Activated naive CD8-positive, alpha-beta T cell treated with anti-CD3 and anti-CD28 coated beads for 36 hours (primary cell): ENCODE measurements around the gene USP38. TPM values are rescaled to one million over a fixed set of nuclear protein-coding genes. Genes with fewer than 3 reads are reported as not detected.
"Not testable (repeated sequence)": the region's sequence is repeated elsewhere in the genome, so short reads cannot be mapped to it uniquely, and the experiment has no call there.

ENCODE experiments used
- DNase-seq: peaks from one replicate; pipeline ENCODE4 v3.0.0; 2021
- H3K27ac Mint-ChIP-seq: one replicate; pipeline ENCODE4 v1.8.0; 2022; ENCODE audit warnings: mild to moderate bottlenecking, moderate library complexity, mixed read lengths
- H3K27me3 Mint-ChIP-seq: one replicate; pipeline ENCODE4 v1.8.0; 2022; ENCODE audit warnings: mild to moderate bottlenecking, mixed read lengths
- H3K36me3 Mint-ChIP-seq: one replicate; pipeline ENCODE4 v1.8.0; 2021; ENCODE audit warnings: mild to moderate bottlenecking, mixed read lengths
- H3K4me1 Mint-ChIP-seq: one replicate; pipeline ENCODE4 v1.8.0; 2021; ENCODE audit warnings: mixed read lengths
- H3K4me3 Mint-ChIP-seq: one replicate; pipeline ENCODE4 v1.8.0; 2022; ENCODE audit warnings: mild to moderate bottlenecking, moderate library complexity, mixed read lengths
- H3K9me3 Mint-ChIP-seq: one replicate; pipeline ENCODE4 v1.8.0; 2022; ENCODE audit warnings: mixed read lengths
- total RNA-seq, 2 experiments: library from RNA; stranded (reverse); gene quantifications; one replicate each; pipeline ENCODE4 v1.2.3, GENCODE V29; 2021

The USP38 gene
- 10 to 100 TPM; 22.7 to 23.1 TPM for total RNA-seq

GRCh38 chr4:143184503-143185252, at the start of gene USP38:
Gene USP38 (plus strand): TSS chr4:143184917. CDS start chr4:143185451, 534 bp downstream.
- Mint-ChIP-seq H3K4me3 (peak within 1 kb of the TSS; percentile 86), H3K4me1 (peaks cover 38% of the 10 kb centered on the region), H3K36me3 (peaks cover 49% of the 10 kb centered on the region), H3K27me3 (no peaks in the 10 kb centered on the region), H3K27ac (peak within 1 kb of the TSS; percentile 96), H3K9me3 (no peaks in the 10 kb centered on the region)
- peak; percentile 90 for DNase-seq

DNA sequence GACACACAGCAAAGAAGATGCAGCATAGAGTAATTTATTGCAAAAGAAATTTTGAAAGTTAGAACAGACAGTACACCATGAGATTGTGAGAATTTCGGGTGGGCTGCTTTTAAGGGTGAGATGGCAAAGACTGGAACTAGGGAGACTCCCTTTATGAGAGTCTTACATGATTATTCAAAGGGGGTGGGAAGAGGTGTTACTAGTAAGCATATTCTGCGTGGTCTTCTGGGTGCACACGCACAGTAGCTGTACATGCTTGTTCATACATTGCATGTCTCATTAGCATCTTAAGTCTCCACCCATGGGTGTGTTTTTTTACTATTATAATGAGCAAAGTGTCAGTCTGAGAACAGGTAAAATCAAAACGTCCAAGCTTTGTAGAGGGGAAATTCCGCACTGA, 49.4 kb upstream of the USP38 start:
- no peak overlapping the region for H3K4me3 Mint-ChIP-seq
- H3K4me1 Mint-ChIP-seq = no peaks in the 10 kb centered on the region
- no peaks in the 10 kb centered on the region for H3K27me3 Mint-ChIP-seq
- H3K9me3 Mint-ChIP-seq = no peaks in the 10 kb centered on the region
- H3K27ac Mint-ChIP-seq = no peak overlapping the region
- DNase-seq = no peak
- no peaks in the 10 kb centered on the region for H3K36me3 Mint-ChIP-seq

DNA sequence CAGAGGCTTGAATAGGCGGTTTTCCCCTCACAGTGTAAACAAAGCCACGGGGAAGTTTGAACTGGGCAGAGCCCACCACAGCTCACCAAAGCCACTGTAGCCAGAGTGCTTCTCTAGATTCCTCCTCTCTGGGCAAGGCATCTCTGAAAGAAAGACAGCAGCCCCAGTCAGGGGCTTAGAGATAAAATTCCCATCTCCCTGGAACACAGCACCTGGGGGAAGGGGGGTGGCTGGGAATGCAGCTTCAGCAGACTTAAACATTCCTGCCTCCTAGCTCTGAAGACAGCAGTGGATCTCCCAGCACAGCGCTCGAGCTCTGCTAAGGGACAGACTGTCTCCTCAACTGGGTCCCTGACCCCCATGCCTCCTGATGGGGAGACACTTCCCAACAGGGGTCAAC, 44.0 kb upstream of the USP38 start:
- DNase-seq = no peak
- peaks cover 9% of the 10 kb centered on the region for H3K36me3 Mint-ChIP-seq
- peaks cover 32% of the 10 kb centered on the region for H3K9me3 Mint-ChIP-seq
- H3K4me1 Mint-ChIP-seq = no peaks in the 10 kb centered on the region
- no peaks in the 10 kb centered on the region for H3K27me3 Mint-ChIP-seq
- no peak overlapping the region for H3K4me3 Mint-ChIP-seq
- H3K27ac Mint-ChIP-seq = no peak overlapping the region

GRCh38 chr4:143148521-143148920, 36.2 kb upstream of the USP38 start:
- Mint-ChIP-seq H3K27ac (no peak overlapping the region), H3K27me3 (no peaks in the 10 kb centered on the region), H3K4me3 (no peak overlapping the region), H3K4me1 (no peaks in the 10 kb centered on the region), H3K9me3 (peaks cover 62% of the 10 kb centered on the region), H3K36me3 (peaks cover 3% of the 10 kb centered on the region)
- DNase-seq = no peak

- no peak overlapping the region for H3K4me3 Mint-ChIP-seq
- H3K27ac Mint-ChIP-seq = no peak overlapping the region
- no peaks in the 10 kb centered on the region for H3K27me3 Mint-ChIP-seq
Observed at GRCh38 chr4:143156853-143157252, 27.9 kb upstream of the USP38 start.

DNA sequence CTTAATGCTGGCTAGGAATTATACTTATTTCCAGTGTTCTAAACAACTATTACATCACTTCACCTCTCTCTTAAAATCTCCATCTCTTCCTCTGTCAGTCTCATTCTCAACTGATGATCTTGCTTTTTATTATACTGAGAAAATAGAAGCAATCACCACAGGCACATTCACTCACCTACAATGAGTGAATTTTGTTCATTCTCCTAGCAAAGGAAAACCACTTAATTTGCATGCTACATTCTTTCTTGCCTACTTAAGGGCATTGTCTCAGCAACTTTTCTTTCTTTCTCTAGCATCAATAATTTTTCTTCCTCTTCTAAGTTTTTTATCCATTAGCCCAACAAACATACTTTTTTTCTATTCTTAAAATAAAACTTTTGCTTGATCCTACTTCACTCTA, 21.1 kb upstream of the USP38 start:
- H3K27ac Mint-ChIP-seq = no peak overlapping the region
- H3K36me3 Mint-ChIP-seq = peaks cover 13% of the 10 kb centered on the region
- DNase-seq = no peak
- peaks cover 3% of the 10 kb centered on the region for H3K9me3 Mint-ChIP-seq
- no peaks in the 10 kb centered on the region for H3K4me1 Mint-ChIP-seq
- H3K4me3 Mint-ChIP-seq = no peak overlapping the region
- no peaks in the 10 kb centered on the region for H3K27me3 Mint-ChIP-seq

More at GRCh38 chr4:143156853-143157252, 27.9 kb upstream of the USP38 start:
- Mint-ChIP-seq H3K36me3 (peaks cover 15% of the 10 kb centered on the region), H3K9me3 (peaks cover 39% of the 10 kb centered on the region), H3K4me1 (no peaks in the 10 kb centered on the region)
- no peak for DNase-seq

GRCh38 chr4:143166722-143167121, 18.0 kb upstream of the USP38 start:
- H3K4me3 Mint-ChIP-seq, H3K27ac Mint-ChIP-seq, DNase-seq, H3K4me1 Mint-ChIP-seq, H3K27me3 Mint-ChIP-seq, H3K9me3 Mint-ChIP-seq: not testable (repeated sequence)
- H3K36me3 Mint-ChIP-seq = peaks cover 13% of the 10 kb centered on the region

DNA sequence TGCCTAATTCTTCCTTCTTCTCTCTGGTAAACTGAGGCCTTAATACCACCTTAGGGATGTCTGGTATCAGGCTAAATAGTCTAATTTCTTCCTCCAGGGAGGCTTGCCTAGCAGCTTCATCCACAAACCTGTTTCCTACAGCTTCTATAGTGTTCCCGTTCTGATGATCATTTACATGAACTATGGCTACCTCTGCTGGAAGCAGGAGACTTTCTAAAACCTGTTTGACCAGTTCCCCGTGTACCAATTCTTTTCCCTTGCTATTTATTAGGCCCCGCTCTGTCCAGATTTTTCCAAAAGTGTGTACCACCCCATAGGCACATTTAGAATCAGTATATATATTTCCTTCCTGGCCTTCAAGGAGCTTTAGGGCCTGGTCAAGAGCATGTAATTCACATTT, 5.8 kb upstream of the USP38 start:
- Mint-ChIP-seq H3K36me3 (peaks cover 38% of the 10 kb centered on the region), H3K4me3 (no peak overlapping the region), H3K27ac (no peak overlapping the region), H3K4me1 (peaks cover 19% of the 10 kb centered on the region), H3K9me3 (peaks cover 15% of the 10 kb centered on the region), H3K27me3 (no peaks in the 10 kb centered on the region)
- DNase-seq = no peak

GRCh38 chr4:143183513-143184216, 1.1 kb upstream of the USP38 start:
- Mint-ChIP-seq H3K36me3 (peaks cover 42% of the 10 kb centered on the region), H3K27me3 (no peaks in the 10 kb centered on the region), H3K4me3 (peak overlapping the region; percentile 86), H3K9me3 (peaks cover 4% of the 10 kb centered on the region), H3K27ac (peak overlapping the region; percentile 96), H3K4me1 (peaks cover 28% of the 10 kb centered on the region)
- DNase-seq = no peak

GRCh38 chr4:143184217-143184502, 557 bp upstream of the USP38 start:
- H3K36me3 Mint-ChIP-seq = peaks cover 46% of the 10 kb centered on the region
- no peak for DNase-seq
- peak overlapping the region; percentile 86 for H3K4me3 Mint-ChIP-seq
- no peaks in the 10 kb centered on the region for H3K27me3 Mint-ChIP-seq
- H3K27ac Mint-ChIP-seq = peak overlapping the region; percentile 96
- H3K4me1 Mint-ChIP-seq = peaks cover 33% of the 10 kb centered on the region
- no peaks in the 10 kb centered on the region for H3K9me3 Mint-ChIP-seq

GRCh38 chr4:143185253-143186107, 763 bp downstream of the USP38 start:
- H3K9me3 Mint-ChIP-seq = no peaks in the 10 kb centered on the region
- H3K27me3 Mint-ChIP-seq = no peaks in the 10 kb centered on the region
- peaks cover 47% of the 10 kb centered on the region for H3K36me3 Mint-ChIP-seq
- H3K4me1 Mint-ChIP-seq = peaks cover 46% of the 10 kb centered on the region
- peak; percentile 24 for DNase-seq
- H3K4me3 Mint-ChIP-seq = peak overlapping the region; percentile 86
- H3K27ac Mint-ChIP-seq = peak overlapping the region; percentile 96

DNA sequence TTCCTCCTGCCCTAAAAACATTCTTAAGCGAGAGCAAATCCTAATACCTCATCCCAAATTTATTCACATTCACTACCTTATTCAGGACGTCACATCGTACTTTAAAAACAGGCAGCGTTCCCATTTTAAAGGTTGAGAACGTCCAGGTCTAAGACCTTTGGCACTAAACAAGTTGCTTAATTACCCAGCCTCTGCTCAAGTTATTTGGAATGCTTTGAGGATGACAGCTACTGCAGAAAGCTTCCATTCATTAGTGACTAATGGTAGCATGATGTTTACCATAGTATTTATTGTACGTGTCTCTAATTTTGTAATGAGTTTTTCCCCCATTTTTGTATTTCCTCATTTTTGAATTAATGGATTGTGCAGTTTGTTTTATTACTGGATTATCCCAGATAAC, 1.5 kb downstream of the USP38 start:
- Mint-ChIP-seq H3K4me1 (peaks cover 49% of the 10 kb centered on the region), H3K36me3 (peaks cover 46% of the 10 kb centered on the region), H3K27ac (peak overlapping the region; percentile 96), H3K4me3 (peak overlapping the region; percentile 86), H3K9me3 (no peaks in the 10 kb centered on the region), H3K27me3 (no peaks in the 10 kb centered on the region)
- no peak for DNase-seq

GRCh38 chr4:143186649-143187048, 1.9 kb downstream of the USP38 start:
- H3K4me1 Mint-ChIP-seq = peaks cover 45% of the 10 kb centered on the region

GRCh38 chr4:143188136-143189088, 3.7 kb downstream of the USP38 start:
- Mint-ChIP-seq H3K9me3 (no peaks in the 10 kb centered on the region), H3K36me3 (peaks cover 42% of the 10 kb centered on the region), H3K4me3 (peak overlapping the region; percentile 86), H3K27me3 (no peaks in the 10 kb centered on the region), H3K4me1 (peaks cover 40% of the 10 kb centered on the region), H3K27ac (peak overlapping the region; percentile 66)
- no peak for DNase-seq

More at GRCh38 chr4:143186649-143187048, 1.9 kb downstream of the USP38 start:
- Mint-ChIP-seq H3K4me3 (peak overlapping the region; percentile 86), H3K27ac (peak overlapping the region; percentile 96), H3K27me3 (no peaks in the 10 kb centered on the region), H3K36me3 (peaks cover 42% of the 10 kb centered on the region), H3K9me3 (no peaks in the 10 kb centered on the region)
- no peak for DNase-seq
